NCI-H82 (cell line): Measurements from ENCODE around the gene PLCL2.

Experiments used
- DNase-seq: peaks from one replicate; lab custom pipeline; 2025; lab: John Stamatoyannopoulos, UW

PLCL2 gene

DNA sequence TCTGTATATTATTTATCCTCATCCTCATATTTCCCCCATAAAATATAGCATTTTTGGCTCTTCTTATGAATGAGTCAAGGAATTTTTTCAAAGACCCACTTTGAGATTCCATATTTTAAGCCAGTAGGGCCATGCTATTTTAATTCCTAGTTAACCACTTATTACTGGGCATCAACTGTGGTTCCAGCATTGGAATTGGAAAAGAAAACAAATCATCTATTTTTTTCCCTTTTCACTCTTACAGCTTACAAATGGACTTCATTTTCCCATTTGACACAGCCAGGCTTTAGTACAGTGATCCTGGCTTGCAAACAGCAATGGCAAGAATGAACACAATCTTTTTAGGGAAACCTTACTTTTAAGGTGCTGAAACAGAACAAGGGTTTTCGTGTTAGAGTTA lies 19.4 kb upstream of the PLCL2 start:
- no peak for DNase-seq

DNA sequence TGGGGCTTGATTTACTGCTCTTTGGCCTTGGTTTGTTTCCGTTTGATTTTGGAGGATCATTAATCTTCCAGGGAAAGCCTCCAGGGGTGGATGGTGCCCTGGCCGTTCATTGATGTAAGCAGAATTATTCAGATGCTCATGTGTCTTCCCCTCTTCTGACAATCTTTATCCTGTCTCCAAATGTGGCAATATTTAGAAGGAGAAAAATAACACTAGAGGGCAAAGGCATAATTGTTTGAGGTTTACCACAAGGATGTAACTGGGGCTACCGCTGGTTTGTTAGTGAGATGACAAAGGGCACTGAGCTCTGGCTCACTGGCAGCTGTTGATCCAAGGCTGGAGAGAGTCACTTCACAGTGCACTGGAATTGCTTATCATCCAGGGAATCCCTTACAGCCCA lies 18.2 kb upstream of the PLCL2 start:
- no peak for DNase-seq

DNA sequence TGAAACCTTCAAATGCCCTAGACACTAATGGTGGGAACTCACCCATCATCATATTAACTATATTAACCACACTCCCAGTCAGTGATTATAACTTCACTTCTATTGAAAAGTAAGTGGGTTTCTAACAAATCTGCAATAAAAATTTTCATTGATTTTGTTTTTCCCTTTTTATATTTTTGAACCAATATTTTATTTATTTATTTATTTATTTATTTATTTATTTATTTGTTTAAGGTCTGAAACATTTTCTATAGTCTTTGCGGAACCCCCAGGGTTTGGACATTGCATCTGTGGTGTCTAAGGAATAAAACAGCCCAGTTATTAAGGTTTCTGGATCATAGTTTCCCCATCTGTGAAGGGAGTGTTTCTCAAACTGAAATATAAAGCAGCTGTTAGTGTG lies 16.2 kb upstream of the PLCL2 start:
- no peak for DNase-seq

DNA sequence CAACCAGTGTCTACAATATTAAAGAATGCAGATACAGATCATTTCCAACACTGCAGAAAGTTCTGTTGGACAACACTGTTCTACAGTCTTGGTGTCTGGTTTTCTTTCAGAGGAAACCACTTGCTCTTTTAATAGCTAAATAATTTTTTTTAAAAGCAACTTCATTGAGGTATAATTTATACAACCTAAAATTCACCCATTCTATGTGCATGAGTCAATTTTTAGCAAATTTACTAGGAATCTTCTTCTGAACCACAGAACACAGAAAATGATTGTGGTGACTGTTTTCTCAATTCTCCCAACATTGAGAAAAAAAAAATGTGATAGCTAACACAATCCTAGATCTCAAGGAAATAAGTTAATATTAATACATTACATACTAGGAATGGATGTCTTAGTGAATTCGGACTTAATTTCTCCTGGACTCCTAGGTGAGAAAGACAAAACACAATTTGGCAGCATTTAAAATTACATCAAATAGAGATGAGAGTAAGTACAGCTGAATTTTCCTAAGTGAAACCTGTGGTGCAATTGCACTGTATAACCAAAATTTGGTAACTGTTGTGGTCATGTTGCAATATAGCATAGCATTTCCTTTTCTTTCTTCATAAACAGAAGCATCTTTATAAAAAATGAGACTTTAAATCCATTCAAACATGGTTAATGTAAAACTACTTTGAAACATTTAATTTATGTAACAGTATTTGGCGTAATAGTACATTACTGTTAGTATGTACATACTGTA lies 15.3 kb upstream of the PLCL2 start:
- no peak for DNase-seq

GRCh38 chr3:16871915-16872842 lies 12.6 kb upstream of the PLCL2 start:
- no peak for DNase-seq

- DNase-seq: no peak
Observed at GRCh38 chr3:16873872-16874271, 10.9 kb upstream of the PLCL2 start.

- DNase-seq: no peak
Observed at GRCh38 chr3:16875876-16876550, 8.7 kb upstream of the PLCL2 start.

GRCh38 chr3:16877505-16877904 lies 7.2 kb upstream of the PLCL2 start:
- no peak for DNase-seq

DNA sequence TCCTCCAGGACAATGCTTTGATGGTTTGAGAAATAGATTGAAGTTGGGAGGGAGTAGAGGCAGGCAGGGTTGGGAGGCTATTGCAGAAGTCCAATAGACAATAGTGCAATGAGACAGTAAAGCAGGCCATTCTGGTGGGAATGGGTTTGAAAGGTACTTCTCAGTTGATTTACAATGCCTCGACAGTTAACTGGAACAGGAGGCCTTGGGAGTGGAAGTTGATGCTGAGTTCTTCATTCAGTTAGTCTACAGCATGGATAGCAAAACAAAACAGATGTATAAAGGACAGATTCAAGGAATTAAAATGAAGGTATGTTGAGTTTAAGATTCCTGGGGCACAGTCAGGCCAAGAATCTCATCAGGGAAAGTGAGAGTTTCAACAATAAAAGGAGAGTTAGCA lies 6.8 kb upstream of the PLCL2 start:
- no peak for DNase-seq

- no peak for DNase-seq
Observed at GRCh38 chr3:16881896-16882630, 2.7 kb upstream of the PLCL2 start.

DNA sequence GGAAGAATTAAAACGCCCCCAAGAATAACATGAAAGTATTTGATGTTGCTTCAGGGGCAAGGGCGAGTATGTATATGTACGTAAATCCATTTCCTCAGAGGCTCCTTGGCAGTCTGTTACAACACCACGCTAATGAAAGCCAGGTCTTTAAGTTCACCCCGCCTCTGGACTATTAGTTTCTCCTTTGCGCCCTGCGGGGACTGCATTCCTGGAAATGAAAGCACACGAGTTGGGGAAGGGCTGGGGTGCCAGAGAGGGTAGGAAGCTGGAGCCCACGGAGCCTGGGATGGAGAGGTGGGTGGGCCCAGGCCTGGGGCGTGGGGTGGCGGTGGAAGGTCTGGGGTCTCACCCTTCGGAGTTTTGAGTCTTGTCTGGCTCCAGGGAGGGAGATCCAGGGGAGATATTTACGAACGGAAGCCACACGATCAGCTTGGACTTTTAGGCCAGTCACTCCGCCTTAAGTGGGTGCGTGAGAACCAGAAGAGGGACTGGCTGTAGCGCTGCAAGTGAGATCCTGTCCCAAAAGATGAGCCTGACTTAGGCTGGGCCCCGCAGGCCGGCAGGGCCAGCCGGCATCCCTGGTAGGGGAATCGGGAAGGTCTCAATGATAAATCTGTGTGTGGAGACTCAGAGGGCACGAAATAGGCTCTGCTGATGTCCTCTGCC lies 1.6 kb upstream of the PLCL2 start:
- no peak for DNase-seq

- DNase-seq: no peak
Observed at GRCh38 chr3:16883723-16884083, 1.1 kb upstream of the PLCL2 start.

- DNase-seq: peak; percentile 17
Observed at GRCh38 chr3:16884084-16884747, 539 bp upstream of the PLCL2 start.

- peak; percentile 45 for DNase-seq
Observed at GRCh38 chr3:16885593-16886302, 993 bp downstream of the PLCL2 start.

GRCh38 chr3:16886303-16886683 lies 1.5 kb downstream of the PLCL2 start:
- DNase-seq: no peak

DNA sequence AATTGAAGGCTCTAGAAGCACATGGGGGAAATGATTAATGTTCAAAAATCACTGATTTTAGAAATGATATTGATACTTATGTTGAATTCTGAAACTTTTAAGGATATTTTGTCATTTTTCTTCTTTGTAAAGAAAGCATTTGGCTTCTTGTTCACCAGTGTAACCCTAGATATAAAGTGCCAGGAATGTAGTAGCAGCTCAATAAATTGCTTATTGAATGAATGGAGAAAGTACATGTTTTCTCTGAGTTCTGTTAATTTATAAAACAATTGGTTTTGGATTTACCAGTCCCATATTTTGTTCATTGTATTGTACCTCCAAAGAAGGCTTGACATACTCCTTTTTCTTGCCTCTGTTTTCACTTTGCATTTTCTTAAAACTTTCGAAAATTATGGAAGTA lies 2.4 kb downstream of the PLCL2 start:
- no peak for DNase-seq

GRCh38 chr3:16888356-16888755 lies 3.6 kb downstream of the PLCL2 start:
- no peak for DNase-seq

GRCh38 chr3:16888785-16889607 lies 4.2 kb downstream of the PLCL2 start:
- DNase-seq: no peak

- DNase-seq: peak; percentile 38
Observed at GRCh38 chr3:16890597-16891333, 6.0 kb downstream of the PLCL2 start.
